Mammary epithelial cell (primary cell): Measurements from ENCODE around the gene SLC17A8.

Experiments
- EZH2 ChIP-seq: IDR thresholded peaks from 2 replicates; pipeline ENCODE4 v1.6.1; 2012; ENCODE audit warnings: low read length, inconsistent platforms, borderline replicate concordance
- TF ChIP-seq, protein P1 (sequence below), 2 donors: IDR thresholded peaks in 1 of 2; conservative IDR thresholded peaks in 1 of 2; 2 replicates each; pipeline ENCODE4 v1.5.1; 2011 to 2012; ENCODE audit warnings: inconsistent platforms in 2 of 2, low read length in 2 of 2, mild to moderate bottlenecking in 2 of 2, control low read depth in 1 of 2, low read depth in 1 of 2; ENCODE audit not compliant: insufficient read depth in 1 of 2; ENCODE audit errors: extremely low read depth in 1 of 2

- no peak for TF ChIP-seq EZH2
- TF ChIP-seq, protein P1, sequence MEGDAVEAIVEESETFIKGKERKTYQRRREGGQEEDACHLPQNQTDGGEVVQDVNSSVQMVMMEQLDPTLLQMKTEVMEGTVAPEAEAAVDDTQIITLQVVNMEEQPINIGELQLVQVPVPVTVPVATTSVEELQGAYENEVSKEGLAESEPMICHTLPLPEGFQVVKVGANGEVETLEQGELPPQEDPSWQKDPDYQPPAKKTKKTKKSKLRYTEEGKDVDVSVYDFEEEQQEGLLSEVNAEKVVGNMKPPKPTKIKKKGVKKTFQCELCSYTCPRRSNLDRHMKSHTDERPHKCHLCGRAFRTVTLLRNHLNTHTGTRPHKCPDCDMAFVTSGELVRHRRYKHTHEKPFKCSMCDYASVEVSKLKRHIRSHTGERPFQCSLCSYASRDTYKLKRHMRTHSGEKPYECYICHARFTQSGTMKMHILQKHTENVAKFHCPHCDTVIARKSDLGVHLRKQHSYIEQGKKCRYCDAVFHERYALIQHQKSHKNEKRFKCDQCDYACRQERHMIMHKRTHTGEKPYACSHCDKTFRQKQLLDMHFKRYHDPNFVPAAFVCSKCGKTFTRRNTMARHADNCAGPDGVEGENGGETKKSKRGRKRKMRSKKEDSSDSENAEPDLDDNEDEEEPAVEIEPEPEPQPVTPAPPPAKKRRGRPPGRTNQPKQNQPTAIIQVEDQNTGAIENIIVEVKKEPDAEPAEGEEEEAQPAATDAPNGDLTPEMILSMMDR (conservative IDR thresholded peaks at IDR 0.05 in 1 of 2, IDR thresholded peaks at IDR 0.05 in 1 of 2; ENCODE audit: extremely low read depth in 1 of 2, insufficient read depth in 1 of 2, low read depth in 1 of 2, low read length in 2 of 2) = no peak
Observed at GRCh38 chr12:100434177-100434576, 77.3 kb downstream of the SLC17A8 start.
